C4-2B (cell line): ENCODE results near the gene DNAJB13.

ENCODE experiments used
- H3K27ac ChIP-seq: fragments of 450-650 bp; 2 replicates; pipeline ENCODE4 v1.5.1; 2017
- ZFX ChIP-seq: fragments of 450-650 bp; IDR thresholded peaks from 2 replicates; pipeline ENCODE4 v1.6.1; 2017
- TF ChIP-seq, protein P1 (sequence below): fragments of 450-650 bp; conservative IDR thresholded peaks from 2 replicates; pipeline ENCODE4 v1.5.1; 2017; ENCODE audit warnings: mild to moderate bottlenecking

The DNAJB13 gene

GRCh38 chr11:73977856-73978519, 27.2 kb downstream of the DNAJB13 start:
- no peak for TF ChIP-seq ZFX
- TF ChIP-seq, protein P1, sequence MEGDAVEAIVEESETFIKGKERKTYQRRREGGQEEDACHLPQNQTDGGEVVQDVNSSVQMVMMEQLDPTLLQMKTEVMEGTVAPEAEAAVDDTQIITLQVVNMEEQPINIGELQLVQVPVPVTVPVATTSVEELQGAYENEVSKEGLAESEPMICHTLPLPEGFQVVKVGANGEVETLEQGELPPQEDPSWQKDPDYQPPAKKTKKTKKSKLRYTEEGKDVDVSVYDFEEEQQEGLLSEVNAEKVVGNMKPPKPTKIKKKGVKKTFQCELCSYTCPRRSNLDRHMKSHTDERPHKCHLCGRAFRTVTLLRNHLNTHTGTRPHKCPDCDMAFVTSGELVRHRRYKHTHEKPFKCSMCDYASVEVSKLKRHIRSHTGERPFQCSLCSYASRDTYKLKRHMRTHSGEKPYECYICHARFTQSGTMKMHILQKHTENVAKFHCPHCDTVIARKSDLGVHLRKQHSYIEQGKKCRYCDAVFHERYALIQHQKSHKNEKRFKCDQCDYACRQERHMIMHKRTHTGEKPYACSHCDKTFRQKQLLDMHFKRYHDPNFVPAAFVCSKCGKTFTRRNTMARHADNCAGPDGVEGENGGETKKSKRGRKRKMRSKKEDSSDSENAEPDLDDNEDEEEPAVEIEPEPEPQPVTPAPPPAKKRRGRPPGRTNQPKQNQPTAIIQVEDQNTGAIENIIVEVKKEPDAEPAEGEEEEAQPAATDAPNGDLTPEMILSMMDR = no peak
- no peak overlapping the region for H3K27ac ChIP-seq

DNA sequence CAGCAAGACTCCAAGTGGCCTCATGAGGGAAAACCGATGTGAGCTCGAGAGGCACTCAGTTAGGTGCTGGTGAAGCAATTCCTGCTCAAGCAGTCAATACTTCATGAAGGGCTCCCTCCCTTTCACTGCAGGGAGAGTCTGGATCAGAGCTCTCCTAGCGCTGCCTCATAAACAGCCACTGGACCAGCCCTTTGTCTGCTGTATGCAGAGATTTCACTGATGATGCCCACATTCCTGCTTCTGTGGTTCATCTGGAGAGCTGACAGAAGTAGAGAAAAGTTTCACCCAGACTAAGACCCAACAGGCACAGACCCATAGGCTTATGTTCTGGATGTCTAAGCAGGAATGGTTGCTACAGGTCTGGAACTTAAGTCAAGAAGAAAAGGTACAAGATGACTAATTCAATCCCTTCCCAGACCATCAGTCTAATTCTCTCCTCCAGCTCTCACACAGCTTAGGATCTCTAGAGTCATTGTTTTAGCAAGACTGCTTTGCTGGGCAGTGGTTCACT, 27.8 kb downstream of the DNAJB13 start:
- H3K27ac ChIP-seq = no peak overlapping the region

DNA sequence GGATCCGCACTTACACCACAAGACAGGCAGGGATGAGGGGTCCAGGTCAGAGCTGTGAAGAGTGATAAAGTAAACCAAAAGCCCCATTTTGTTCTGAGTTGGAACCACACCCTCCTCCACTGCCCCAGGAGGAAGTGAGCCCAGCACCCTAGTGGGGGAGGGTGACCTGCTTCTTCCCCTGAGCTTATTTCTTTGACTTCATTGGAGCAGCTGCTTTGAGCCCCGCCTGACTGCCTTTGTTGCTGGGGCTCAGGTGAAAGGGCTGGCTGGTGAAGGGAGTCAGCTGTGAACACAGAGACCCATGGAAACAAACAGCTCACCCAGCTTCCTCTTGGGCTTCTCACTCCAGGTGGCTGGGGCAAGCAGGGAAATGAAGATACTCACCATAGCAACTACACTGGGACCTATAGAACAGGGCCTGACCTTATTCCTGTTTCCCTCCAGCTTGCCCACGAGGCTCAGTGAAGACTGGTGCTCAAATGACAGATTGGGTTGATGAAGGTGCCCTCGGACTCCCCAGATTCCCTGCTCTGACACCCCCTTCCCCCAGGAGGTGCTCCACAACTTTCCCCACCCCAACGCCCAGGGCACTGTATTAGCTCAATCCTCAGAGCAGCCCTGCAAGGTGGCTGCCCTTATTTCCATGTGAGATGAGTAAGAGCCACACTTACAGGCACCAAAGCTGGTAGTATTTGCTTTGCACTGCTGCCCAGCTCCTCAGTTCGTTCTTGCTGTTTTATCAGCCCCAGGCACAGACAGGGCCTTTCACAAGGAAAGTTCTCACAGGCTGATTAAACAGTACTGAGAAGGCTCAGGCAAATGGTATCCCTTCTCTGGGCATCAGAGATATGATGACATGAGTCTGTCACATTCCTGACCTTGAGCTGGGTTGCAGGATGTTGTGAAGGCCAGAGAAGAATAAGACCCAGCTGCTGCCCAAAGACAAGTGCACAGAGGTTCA, 29.5 kb downstream of the DNAJB13 start:
- no peak for TF ChIP-seq ZFX
- TF ChIP-seq, protein P1 = no peak

More for the DNA sequence above, 27.8 kb downstream of the DNAJB13 start:
- TF ChIP-seq ZFX = no peak
- TF ChIP-seq, protein P1 = no peak

GRCh38 chr11:73981051-73981805, 30.4 kb downstream of the DNAJB13 start:
- TF ChIP-seq, protein P1 = no peak
- TF ChIP-seq ZFX = no peak
- H3K27ac ChIP-seq = no peak overlapping the region

More for the DNA sequence above, 29.5 kb downstream of the DNAJB13 start:
- no peak overlapping the region for H3K27ac ChIP-seq

DNA sequence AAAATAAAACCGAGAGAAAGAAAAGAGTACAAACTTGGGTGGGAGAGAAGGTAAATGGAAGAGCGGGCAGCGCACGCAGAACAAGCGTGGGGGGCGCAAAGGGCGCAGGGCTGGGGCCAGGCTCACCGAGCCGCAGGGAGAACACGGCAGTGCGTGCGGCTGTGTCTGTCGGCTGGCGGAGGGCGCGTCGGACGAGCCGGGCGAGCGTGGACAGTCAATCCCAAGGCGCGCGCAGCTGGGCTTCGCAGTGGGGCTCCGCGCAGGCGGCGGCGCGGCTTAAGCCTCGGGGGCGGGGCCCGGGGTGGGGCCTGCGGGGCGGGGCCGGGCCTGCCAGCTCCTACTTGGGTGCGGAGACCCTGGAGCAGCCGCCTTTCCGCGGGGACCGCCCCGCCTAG, 31.8 kb downstream of the DNAJB13 start, which contains the start of gene UCP2:
UCP2 (minus strand) TSS at position 249 of the 395 bp plus-strand sequence. CDS start 4,465 bp downstream, outside the sequence.
- TF ChIP-seq, protein P1 = no peak
- TF ChIP-seq ZFX = no peak
- no peak within 1 kb of the TSS for H3K27ac ChIP-seq

GRCh38 chr11:73982990-73983740, 32.3 kb downstream of the DNAJB13 start:
- no peak overlapping the region for H3K27ac ChIP-seq
- TF ChIP-seq ZFX = no peak
- TF ChIP-seq, protein P1 = no peak
